ENCODE results near the gene LRRTM4. TPM values are rescaled to one million over a fixed set of nuclear protein-coding genes. Genes with fewer than 3 reads are reported as not detected.

LRRTM4 gene
- polyA plus RNA-seq, 1 donor: 1.2 TPM

DNA sequence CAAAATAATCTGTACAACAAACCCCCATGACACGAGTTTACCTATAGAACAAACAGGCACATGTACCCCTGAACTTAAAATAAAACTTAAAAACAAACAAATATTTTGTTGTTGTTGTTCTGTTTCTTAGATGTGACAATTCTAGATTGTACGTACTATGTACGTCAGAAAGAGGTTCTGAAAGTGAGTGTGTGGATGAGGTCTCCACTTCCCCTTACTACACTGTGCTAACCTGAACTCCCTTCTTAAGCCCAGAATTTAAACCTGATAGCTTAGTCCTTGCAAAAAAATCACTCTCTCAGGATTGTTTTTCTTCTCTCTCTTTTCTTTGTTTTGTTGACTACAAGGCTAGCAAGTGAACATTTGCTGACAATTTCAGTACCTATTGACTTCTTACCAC, 581.6 kb downstream of the LRRTM4 start:
- no peak overlapping the region for H3K4me3 ChIP-seq (ENCODE audit: low read length)
- H3K9me3 ChIP-seq (ENCODE audit: control insufficient read depth, low read depth, low read length): no peaks in the 10 kb centered on the region
- no peak for DNase-seq
- no peaks in the 10 kb centered on the region for H3K36me3 ChIP-seq (ENCODE audit: control insufficient read depth, insufficient read depth, low read length)
- no peaks in the 10 kb centered on the region for H3K4me1 ChIP-seq (ENCODE audit: control insufficient read depth, insufficient read depth, low read length)
- 92% methylated on average over 2 of the region's 3 CpGs for WGBS (ENCODE audit: insufficient coverage, low lambda C conversion rate)
- no peaks in the 10 kb centered on the region for H3K27me3 ChIP-seq (ENCODE audit: control insufficient read depth, insufficient read depth, low read length)
- H3K27ac ChIP-seq (ENCODE audit: low read length): no peak overlapping the region

DNA sequence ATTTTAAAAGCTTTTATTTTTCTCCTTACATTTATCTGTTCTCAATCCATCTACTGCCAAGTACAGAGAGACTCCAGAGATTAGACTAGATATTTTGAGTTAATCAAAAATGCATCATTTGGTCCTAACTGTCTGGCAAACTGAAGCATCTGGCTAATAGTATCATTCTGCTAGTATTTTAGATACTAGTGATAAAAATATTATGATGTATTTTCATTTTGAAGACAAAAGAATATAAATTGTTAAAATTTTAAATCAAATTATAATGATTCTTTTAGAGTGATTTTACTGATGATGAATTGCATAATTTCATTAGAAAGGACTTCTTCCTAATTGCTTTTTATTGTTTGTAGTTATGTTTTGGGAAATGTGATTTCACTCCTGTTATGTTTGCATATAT, 584.0 kb downstream of the LRRTM4 start:
- Histone ChIP-seq H3K9me3 (ENCODE audit: control insufficient read depth, low read depth, low read length) (no peaks in the 10 kb centered on the region), H3K4me1 (ENCODE audit: control insufficient read depth, insufficient read depth, low read length) (no peaks in the 10 kb centered on the region), H3K36me3 (ENCODE audit: control insufficient read depth, insufficient read depth, low read length) (no peaks in the 10 kb centered on the region), H3K27ac (ENCODE audit: low read length) (no peak overlapping the region), H3K4me3 (ENCODE audit: low read length) (no peak overlapping the region), H3K27me3 (ENCODE audit: control insufficient read depth, insufficient read depth, low read length) (no peaks in the 10 kb centered on the region)
- no peak for DNase-seq

DNA sequence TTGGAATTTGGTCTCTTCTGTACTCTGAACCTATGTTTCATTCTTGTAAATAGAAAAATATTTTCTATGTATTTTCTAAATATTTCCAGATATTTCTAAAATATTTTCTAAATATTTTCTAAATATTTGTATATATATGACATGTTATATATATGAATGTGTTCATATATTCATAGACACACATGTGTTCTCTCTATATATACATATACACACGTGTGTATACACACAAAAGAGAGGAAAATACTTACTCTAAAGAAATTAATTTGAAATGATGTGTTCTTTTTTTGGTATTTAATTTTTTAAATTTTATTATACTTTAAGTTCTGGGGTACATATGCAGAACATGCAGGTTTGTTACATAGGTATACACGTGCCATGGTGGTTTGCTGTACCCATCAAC, 589.6 kb downstream of the LRRTM4 start:
- no peak overlapping the region for H3K27ac ChIP-seq (ENCODE audit: low read length)
- no peaks in the 10 kb centered on the region for H3K36me3 ChIP-seq (ENCODE audit: control insufficient read depth, insufficient read depth, low read length)
- no peak overlapping the region for H3K4me3 ChIP-seq (ENCODE audit: low read length)
- no peaks in the 10 kb centered on the region for H3K4me1 ChIP-seq (ENCODE audit: control insufficient read depth, insufficient read depth, low read length)
- no peak for DNase-seq
- H3K9me3 ChIP-seq (ENCODE audit: control insufficient read depth, low read depth, low read length): no peaks in the 10 kb centered on the region
- no peaks in the 10 kb centered on the region for H3K27me3 ChIP-seq (ENCODE audit: control insufficient read depth, insufficient read depth, low read length)
- WGBS (ENCODE audit: insufficient coverage, low lambda C conversion rate): 75% methylated on average over 1 of the region's 2 CpGs

DNA sequence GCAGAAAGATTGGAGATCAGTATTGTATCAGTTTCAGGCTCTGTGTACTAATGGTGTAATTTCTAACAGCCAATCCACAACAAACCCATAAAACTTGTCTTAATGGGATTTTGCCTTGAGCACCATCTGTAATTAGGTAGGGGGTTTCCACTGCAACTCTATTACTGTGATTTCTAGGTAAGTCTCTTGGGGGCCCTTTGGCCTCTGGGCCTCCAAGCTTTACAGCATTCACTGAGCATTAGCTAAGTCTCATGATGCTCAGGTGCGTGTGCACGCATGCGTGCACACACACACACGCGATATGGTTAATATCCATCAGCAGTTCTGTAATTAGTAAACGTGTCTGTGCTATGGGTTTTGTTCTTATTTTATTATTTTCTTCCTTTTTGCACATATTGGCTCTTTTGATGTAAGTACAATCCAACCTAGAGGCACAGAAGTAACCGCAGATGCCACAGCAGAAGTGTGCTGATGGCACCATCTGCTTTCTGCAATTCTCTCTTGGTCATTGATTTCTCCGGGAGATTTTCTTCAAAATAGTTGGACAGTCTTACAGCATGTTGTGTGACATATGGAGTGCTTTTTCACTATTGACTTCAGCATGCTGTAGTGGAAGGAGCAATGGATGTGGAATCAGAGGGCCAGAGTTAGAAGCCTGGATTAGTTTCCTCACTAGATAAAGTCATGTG, 592.0 kb downstream of the LRRTM4 start:
- no peaks in the 10 kb centered on the region for H3K27me3 ChIP-seq (ENCODE audit: control insufficient read depth, insufficient read depth, low read length)
- H3K36me3 ChIP-seq (ENCODE audit: control insufficient read depth, insufficient read depth, low read length): no peaks in the 10 kb centered on the region
- H3K4me3 ChIP-seq (ENCODE audit: low read length): no peak overlapping the region
- no peak for DNase-seq
- no peaks in the 10 kb centered on the region for H3K4me1 ChIP-seq (ENCODE audit: control insufficient read depth, insufficient read depth, low read length)
- H3K9me3 ChIP-seq (ENCODE audit: control insufficient read depth, low read depth, low read length): no peaks in the 10 kb centered on the region
- no CpG with 5 or more reads among the region's 8 CpGs for WGBS (ENCODE audit: insufficient coverage, low lambda C conversion rate)
- H3K27ac ChIP-seq (ENCODE audit: low read length): no peak overlapping the region

DNA sequence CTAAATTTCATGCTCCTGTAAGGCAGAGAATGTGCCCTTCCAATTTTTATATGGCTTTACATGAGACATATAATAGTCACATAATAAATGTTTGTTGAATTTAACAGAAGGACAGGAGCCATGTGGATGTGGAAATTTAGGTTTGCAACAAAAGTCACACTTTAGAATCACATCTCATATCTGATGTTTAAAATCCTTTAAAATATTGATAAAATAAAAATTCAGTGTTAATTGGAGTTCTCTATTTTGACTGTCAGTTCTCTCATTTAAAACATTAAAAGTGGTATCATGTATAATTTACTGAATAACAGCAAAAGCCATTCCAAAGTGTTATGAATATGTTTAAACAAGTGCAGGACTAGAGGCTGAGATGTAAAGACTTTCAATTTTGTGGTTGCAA, 594.1 kb downstream of the LRRTM4 start:
- Histone ChIP-seq H3K9me3 (ENCODE audit: control insufficient read depth, low read depth, low read length) (no peaks in the 10 kb centered on the region), H3K27ac (ENCODE audit: low read length) (no peak overlapping the region), H3K4me1 (ENCODE audit: control insufficient read depth, insufficient read depth, low read length) (no peaks in the 10 kb centered on the region), H3K4me3 (ENCODE audit: low read length) (no peak overlapping the region), H3K36me3 (ENCODE audit: control insufficient read depth, insufficient read depth, low read length) (no peaks in the 10 kb centered on the region), H3K27me3 (ENCODE audit: control insufficient read depth, insufficient read depth, low read length) (no peaks in the 10 kb centered on the region)
- DNase-seq: no peak

DNA sequence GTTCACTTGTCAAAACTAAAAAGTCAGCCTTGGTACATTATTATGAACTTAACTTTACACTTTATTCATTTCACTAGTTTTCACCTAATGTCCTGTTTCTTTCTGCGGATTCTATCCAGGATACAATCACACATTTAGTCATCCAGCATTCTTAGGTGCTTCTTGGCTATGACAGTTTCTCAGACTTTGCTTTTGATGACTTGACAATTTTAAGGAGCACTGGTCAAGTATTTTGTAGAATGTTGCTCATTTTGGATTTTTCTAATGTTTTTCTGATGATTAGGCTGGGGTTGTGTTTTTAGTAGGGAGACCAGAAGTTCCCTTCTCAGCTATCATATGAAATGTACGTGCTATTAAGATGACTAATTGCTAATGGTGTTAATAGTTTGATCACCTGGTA, 601.2 kb downstream of the LRRTM4 start:
- H3K4me1 ChIP-seq (ENCODE audit: control insufficient read depth, insufficient read depth, low read length): no peaks in the 10 kb centered on the region
- H3K36me3 ChIP-seq (ENCODE audit: control insufficient read depth, insufficient read depth, low read length): no peaks in the 10 kb centered on the region
- H3K27me3 ChIP-seq (ENCODE audit: control insufficient read depth, insufficient read depth, low read length): no peaks in the 10 kb centered on the region
- no peak overlapping the region for H3K27ac ChIP-seq (ENCODE audit: low read length)
- no peak for DNase-seq
- H3K4me3 ChIP-seq (ENCODE audit: low read length): no peak overlapping the region
- no CpG with 5 or more reads among the region's 2 CpGs for WGBS (ENCODE audit: insufficient coverage, low lambda C conversion rate)
- no peaks in the 10 kb centered on the region for H3K9me3 ChIP-seq (ENCODE audit: control insufficient read depth, low read depth, low read length)

DNA sequence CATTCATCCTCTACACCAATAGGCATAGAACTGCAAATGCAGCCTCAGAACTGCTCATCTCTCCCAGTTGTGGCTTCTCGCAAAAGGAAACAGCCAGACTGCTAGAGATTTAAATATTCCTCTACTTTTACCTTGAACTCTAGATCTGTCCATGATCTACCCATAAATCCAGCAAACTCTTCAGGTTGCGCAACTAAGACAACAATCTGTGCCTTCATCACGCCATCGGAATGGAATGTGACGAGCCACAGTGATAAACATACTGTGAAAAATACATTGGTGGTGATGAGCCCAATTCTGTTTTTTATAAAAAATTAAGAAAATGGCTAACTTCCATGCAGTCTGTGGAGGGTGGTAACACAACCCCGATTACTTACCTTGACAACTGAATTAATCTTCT, 626.7 kb downstream of the LRRTM4 start:
- no peak overlapping the region for H3K4me3 ChIP-seq (ENCODE audit: low read length)
- H3K27me3 ChIP-seq (ENCODE audit: control insufficient read depth, insufficient read depth, low read length): no peaks in the 10 kb centered on the region
- H3K9me3 ChIP-seq (ENCODE audit: control insufficient read depth, low read depth, low read length): no peaks in the 10 kb centered on the region
- H3K4me1 ChIP-seq (ENCODE audit: control insufficient read depth, insufficient read depth, low read length): no peaks in the 10 kb centered on the region
- 100% methylated on average over 1 of the region's 6 CpGs for WGBS (ENCODE audit: insufficient coverage, low lambda C conversion rate)
- no peaks in the 10 kb centered on the region for H3K36me3 ChIP-seq (ENCODE audit: control insufficient read depth, insufficient read depth, low read length)
- no peak for DNase-seq
- no peak overlapping the region for H3K27ac ChIP-seq (ENCODE audit: low read length)

DNA sequence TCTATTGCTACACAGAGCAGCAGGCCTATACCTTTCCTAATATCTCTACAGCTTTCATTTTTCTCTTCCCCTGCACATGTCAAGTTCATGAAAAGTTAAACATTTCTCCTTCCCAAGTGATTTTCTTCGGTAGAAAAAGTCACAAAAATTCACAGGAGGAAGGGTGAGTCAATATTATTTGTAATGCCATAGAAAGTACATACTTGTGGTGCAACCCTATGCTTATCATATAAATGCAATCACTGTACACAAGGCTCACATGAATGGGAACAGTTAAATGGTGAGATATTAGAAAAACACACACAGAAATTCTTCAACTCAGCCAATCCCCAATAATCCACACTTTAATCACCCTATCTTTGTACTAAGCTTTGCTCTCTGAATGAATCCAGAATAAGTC, 651.6 kb downstream of the LRRTM4 start:
- H3K27ac ChIP-seq (ENCODE audit: low read length): no peak overlapping the region
- no CpG with 5 or more reads among the region's 1 CpG for WGBS (ENCODE audit: insufficient coverage, low lambda C conversion rate)
- no peaks in the 10 kb centered on the region for H3K27me3 ChIP-seq (ENCODE audit: control insufficient read depth, insufficient read depth, low read length)
- H3K4me1 ChIP-seq (ENCODE audit: control insufficient read depth, insufficient read depth, low read length): no peaks in the 10 kb centered on the region
- H3K36me3 ChIP-seq (ENCODE audit: control insufficient read depth, insufficient read depth, low read length): no peaks in the 10 kb centered on the region
- DNase-seq: no peak
- no peak overlapping the region for H3K4me3 ChIP-seq (ENCODE audit: low read length)
- no peaks in the 10 kb centered on the region for H3K9me3 ChIP-seq (ENCODE audit: control insufficient read depth, low read depth, low read length)

DNA sequence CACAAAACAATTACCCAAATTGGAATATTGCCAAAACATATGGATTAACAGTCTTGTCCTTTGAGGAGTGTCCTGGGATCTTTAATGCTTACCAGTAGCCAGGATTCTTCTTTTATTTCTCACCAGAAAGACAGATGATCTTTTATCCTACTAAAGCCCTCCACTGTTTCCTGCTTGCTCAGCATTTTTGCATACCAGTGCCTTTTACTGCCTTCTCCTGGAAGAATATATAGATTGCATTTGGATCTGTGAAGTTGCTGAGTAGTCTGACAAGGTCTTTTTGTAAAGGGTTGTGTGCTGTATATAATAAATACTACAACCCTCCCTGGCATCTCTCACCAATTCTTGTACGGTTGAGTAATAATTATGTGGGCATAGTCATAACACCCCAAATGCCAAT, 652.2 kb downstream of the LRRTM4 start:
- Histone ChIP-seq H3K36me3 (ENCODE audit: control insufficient read depth, insufficient read depth, low read length) (no peaks in the 10 kb centered on the region), H3K27ac (ENCODE audit: low read length) (no peak overlapping the region), H3K27me3 (ENCODE audit: control insufficient read depth, insufficient read depth, low read length) (no peaks in the 10 kb centered on the region), H3K9me3 (ENCODE audit: control insufficient read depth, low read depth, low read length) (no peaks in the 10 kb centered on the region), H3K4me1 (ENCODE audit: control insufficient read depth, insufficient read depth, low read length) (no peaks in the 10 kb centered on the region), H3K4me3 (ENCODE audit: low read length) (no peak overlapping the region)
- no peak for DNase-seq
- 100% methylated on average over 1 of the region's 1 CpG for WGBS (ENCODE audit: insufficient coverage, low lambda C conversion rate)

DNA sequence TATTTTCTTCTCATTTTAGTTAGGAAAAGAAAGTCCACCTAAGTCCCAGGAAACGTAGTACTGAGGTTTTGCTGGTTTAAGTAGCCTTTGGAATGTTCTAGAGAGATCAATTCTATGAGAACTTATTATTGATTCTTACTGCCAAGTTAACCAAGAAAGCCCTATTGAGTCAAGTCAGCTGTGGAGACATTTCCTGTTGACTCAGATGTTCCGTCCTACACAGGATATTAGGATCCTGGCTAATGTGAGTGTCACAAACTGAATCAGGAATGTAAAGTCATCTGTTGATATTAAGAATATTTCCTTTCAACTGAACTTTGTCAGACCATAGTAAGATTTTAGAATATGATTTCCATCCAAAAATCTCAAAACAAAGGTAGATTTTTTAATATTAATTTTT, 654.3 kb downstream of the LRRTM4 start:
- no peak for DNase-seq
- Histone ChIP-seq H3K27ac (ENCODE audit: low read length) (no peak overlapping the region), H3K9me3 (ENCODE audit: control insufficient read depth, low read depth, low read length) (no peaks in the 10 kb centered on the region), H3K4me1 (ENCODE audit: control insufficient read depth, insufficient read depth, low read length) (no peaks in the 10 kb centered on the region), H3K4me3 (ENCODE audit: low read length) (no peak overlapping the region), H3K36me3 (ENCODE audit: control insufficient read depth, insufficient read depth, low read length) (no peaks in the 10 kb centered on the region), H3K27me3 (ENCODE audit: control insufficient read depth, insufficient read depth, low read length) (no peaks in the 10 kb centered on the region)
- WGBS (ENCODE audit: insufficient coverage, low lambda C conversion rate): no CpG with 5 or more reads among the region's 2 CpGs

DNA sequence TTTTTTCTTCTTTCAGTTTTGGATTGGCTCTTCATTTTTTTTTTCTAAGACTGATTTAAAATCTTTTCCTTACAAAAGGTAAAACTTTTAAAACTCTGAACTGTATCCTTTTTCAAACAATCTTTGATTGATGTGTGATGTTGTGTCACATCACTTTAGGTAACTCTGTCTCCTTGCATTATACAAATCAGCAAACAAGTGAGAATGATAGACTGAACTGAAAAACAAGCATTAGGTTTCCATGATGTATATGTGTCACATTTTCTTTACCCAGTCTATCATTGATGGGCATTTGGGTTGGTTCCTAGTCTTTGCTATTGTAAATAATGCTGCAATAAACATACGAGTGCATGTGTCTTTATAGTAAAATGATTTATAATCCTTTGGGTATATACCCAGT, 655.7 kb downstream of the LRRTM4 start:
- Histone ChIP-seq H3K4me3 (ENCODE audit: low read length) (no peak overlapping the region), H3K27ac (ENCODE audit: low read length) (no peak overlapping the region), H3K4me1 (ENCODE audit: control insufficient read depth, insufficient read depth, low read length) (no peaks in the 10 kb centered on the region), H3K9me3 (ENCODE audit: control insufficient read depth, low read depth, low read length) (no peaks in the 10 kb centered on the region), H3K27me3 (ENCODE audit: control insufficient read depth, insufficient read depth, low read length) (no peaks in the 10 kb centered on the region), H3K36me3 (ENCODE audit: control insufficient read depth, insufficient read depth, low read length) (no peaks in the 10 kb centered on the region)
- no peak for DNase-seq
- no CpG with 5 or more reads among the region's 1 CpG for WGBS (ENCODE audit: insufficient coverage, low lambda C conversion rate)

Measured in large intestine (tissue), 3 donors.